GM21576 (cell line): ENCODE measurements around the gene PAQR8.

ENCODE experiments used
- ATAC-seq: cut with Tn5 transposase; IDR thresholded peaks from one replicate; pipeline ENCODE4 v1.9.1; 2021; ENCODE audit warnings: mild to moderate bottlenecking, moderate library complexity; ENCODE audit not compliant: unreplicated experiment

PAQR8 gene, protein sequence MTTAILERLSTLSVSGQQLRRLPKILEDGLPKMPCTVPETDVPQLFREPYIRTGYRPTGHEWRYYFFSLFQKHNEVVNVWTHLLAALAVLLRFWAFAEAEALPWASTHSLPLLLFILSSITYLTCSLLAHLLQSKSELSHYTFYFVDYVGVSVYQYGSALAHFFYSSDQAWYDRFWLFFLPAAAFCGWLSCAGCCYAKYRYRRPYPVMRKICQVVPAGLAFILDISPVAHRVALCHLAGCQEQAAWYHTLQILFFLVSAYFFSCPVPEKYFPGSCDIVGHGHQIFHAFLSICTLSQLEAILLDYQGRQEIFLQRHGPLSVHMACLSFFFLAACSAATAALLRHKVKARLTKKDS

GRCh38 chr6:52361945-52362442, at the start of gene PAQR8:
Gene PAQR8 (plus strand): TSS chr6:52362151. CDS start chr6:52403214, 41,063 bp downstream.
- peak; percentile 81 for ATAC-seq

GRCh38 chr6:52312461-52312860, 49.5 kb upstream of the PAQR8 start:
- ATAC-seq, result no peak

DNA sequence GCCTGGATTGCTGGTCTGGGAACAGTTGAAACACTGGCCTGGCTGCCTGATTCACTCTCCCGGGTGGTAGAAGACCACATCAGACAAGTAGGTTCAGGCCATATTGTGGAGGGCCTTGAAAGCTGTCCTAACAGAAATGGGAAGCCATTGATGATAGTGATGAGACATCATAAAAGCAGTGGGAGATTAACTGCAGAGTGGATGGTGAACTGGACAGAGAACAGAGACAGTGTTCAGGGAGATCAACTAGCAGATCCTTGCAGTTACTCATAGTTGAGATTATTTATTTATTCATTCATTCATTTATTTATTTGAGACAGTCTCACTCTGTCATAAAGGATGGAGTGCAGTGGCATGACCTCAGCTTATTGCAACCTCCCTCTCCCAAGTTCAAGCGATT, 47.2 kb upstream of the PAQR8 start:
- no peak for ATAC-seq

GRCh38 chr6:52317211-52317610, 44.7 kb upstream of the PAQR8 start:
- ATAC-seq, result no peak

DNA sequence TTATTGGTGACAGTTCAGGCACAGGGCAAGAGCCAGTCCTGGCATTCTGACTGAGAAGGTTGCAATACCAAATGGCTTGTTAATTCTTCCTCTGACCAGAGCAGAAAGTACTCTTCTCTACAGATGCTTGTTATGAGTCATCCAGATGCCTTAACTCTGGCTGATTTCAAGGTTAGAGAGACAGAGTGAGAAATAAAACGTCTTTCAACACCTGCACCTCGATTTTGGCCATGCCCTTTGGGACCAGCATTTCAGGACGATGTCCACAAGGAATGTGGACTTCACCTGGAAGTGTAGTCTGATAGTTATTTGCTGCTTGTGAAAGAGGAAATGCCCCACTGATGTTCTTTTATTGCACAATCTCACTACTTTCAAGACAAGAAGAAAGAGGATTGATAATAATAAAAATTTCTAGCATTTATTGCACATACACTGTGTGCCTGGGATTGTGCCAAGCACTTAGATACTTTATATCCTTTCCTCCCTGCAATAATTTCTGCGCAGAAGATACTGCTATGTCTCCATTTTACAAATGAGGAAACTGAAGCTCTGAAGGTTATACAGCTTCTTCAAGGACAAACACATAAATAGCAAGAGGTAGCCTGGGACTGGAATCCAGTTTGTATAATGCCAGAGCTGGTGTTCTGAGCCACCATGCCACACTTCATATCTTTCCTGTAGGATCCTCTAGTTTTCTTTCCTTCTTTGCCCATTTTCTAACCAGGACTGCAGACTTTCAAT, 43.9 kb upstream of the PAQR8 start:
- peak; percentile 98 for ATAC-seq

GRCh38 chr6:52324189-52324588, 37.8 kb upstream of the PAQR8 start:
- ATAC-seq, result no peak

DNA sequence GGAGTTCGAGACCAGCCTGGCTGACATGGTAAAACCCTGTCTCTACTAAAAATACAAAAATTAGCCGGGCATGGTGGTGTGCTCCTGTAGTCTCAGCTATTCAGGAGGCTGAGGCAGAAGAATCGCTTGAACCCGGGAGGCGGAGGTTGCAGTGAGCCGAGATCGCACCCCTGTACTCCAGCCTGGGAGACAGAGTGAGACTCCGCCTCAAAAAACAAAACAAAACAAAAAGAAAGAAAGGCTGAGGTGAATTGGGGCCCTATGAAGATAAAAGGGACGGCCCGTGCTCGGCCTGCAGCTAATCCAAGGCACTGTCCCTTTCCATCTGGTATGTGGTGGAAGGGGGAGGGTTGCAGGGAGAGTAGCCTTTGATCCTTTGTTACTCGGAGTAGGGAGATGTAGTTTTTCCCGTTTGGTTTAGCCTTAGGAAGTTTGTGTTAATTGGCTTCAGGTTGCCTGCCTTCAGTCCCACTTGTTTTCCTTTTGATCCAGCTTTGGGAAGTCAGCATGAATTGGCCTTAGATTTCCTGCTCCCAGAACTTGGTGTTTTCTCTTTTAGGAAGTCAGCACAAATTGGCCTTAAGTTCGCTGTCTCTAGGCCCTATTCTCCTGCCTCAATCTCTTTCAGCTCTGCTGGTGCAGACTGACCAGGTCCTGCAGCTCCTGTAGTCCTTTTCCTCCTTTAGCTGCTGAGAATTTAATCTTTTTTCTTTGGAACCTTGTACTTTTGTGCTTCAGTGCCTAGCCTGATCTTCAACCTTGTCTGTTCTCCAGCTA, 36.1 kb upstream of the PAQR8 start:
- no peak for ATAC-seq

- no peak for ATAC-seq
Measured at GRCh38 chr6:52326540-52327364, 35.2 kb upstream of the PAQR8 start.

GRCh38 chr6:52328303-52328662, 33.7 kb upstream of the PAQR8 start:
- no peak for ATAC-seq

DNA sequence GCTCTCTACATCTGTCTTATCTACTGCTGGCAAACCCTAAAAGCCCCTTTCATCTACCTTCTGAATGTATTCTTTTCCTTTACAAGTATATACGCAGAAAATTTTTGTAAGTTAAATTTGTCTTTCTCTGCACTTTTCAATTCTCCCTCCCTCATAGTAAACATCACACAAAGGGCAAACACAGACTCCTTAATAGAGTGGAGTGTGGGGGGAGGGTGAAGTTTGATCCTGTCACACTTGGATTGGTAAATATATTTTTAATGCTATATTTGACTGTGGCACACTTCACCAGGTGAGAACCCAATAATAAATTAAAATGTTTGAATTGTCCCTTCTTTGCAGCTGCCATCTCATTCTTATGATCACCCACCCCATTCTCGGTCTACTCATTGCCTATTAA, 33.2 kb upstream of the PAQR8 start:
- ATAC-seq, result no peak

- ATAC-seq, result no peak
Measured at GRCh38 chr6:52330470-52330869, 31.5 kb upstream of the PAQR8 start.

GRCh38 chr6:52331793-52332457, 30.0 kb upstream of the PAQR8 start:
- ATAC-seq, result no peak

- ATAC-seq, result no peak
Measured at GRCh38 chr6:52333840-52334200, 28.1 kb upstream of the PAQR8 start.

DNA sequence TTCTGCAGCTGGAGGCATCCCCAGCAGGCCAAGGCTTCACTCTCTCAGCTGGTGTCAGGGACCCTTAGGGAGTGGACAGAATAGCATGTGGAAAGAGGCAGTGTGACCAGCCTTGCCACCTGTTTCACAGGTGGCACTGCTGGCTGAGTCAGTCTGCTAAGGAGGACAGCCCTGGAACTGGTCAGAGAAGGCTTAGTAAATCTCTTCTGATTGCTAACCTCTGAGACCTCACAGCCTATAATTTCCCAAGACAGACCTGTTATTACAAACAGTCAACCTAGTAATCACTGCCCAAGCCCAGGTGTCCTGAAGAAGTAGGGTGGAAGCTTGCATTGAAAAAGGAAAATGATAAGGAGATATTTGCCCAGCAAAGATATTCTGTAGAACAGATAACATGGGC, 26.4 kb upstream of the PAQR8 start:
- ATAC-seq, result no peak

- ATAC-seq, result no peak
Measured at GRCh38 chr6:52336919-52337561, 24.9 kb upstream of the PAQR8 start.

DNA sequence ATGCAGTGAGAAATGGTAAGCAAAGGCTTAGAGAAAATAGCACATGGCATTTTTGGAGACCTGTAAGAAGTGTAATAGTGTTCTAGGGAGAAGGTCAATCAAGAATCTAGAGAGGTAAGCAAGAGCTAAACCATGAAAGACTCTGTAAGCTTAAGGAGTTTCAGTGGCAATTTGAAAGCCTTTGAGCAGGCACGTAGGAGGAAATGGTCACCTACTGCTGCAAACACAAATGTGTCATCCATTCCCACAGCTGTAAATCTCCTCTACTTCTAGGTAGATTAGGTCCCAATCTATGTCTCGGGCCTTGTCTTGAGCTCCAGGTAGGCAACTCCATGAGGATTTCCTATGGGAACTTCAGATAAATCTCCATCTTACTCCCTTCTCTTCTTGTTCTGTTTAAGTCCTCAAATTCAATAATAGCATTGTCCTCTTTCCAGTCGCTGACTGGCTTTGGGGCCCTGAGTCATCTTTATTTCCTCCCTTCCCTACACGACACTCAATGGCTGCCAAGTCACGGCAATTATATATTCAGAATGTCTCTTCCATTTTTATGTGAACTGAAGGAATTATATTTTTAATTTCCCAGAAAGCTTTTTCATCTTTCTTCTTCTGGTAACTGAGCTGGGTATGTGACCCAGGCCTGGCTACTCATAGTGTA, 24.2 kb upstream of the PAQR8 start:
- ATAC-seq, result peak; percentile 89

DNA sequence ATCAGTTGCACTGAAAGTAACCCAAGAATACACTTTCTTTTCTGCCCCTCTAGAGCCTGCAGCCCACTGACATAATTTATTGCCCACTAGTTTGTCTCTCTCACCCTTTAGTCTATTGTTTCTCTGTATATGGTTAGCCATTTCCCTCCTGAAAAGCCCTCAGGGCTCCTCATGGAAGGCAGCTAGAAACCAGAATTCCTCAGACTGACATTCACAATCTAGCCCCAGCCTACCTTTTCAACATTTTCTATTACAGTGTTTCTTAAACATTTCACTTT, 21.4 kb upstream of the PAQR8 start:
- ATAC-seq, result no peak

- ATAC-seq, result no peak
Measured at GRCh38 chr6:52341561-52342260, 20.2 kb upstream of the PAQR8 start.

DNA sequence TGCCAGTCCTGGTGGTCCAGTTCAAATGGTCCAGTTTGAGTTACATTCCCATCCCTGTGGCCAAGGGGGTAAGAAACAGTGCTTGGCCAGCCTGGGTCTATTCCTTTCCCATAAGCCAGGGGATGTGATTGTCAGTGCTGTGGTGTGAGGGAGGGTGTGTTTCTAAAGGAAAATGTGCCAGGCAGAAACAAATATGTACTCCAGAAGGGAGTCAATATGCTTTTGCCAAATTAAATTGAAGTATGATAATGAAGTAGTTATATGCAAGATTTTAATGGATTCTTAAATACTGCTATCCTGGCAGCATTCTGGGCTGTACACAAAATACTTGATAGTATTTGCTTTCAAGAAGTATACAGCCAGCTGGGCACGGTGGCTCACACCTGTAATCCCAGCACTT, 16.6 kb upstream of the PAQR8 start:
- no peak for ATAC-seq
